Neural cell (in vitro differentiated cells): ENCODE results near the gene KRT9. TPM values are rescaled to one million over a fixed set of nuclear protein-coding genes. Genes with fewer than 3 reads are reported as not detected.

Source experiments
- H2AFZ ChIP-seq: fragments of 200-600, 300-800 bp; sonication (generic), shearing (Covaris generic); 2 replicates; pipeline ENCODE4 v1.6.0; 2014; ENCODE audit warnings: low read depth, mild to moderate bottlenecking, antibody characterized with exemption, low read length, moderate library complexity
- H3F3A ChIP-seq: fragments of 200-600 bp; shearing (Covaris generic); 2 replicates; pipeline ENCODE4 v1.6.1; 2016; ENCODE audit warnings: mild to moderate bottlenecking, moderate library complexity, mixed read lengths, antibody characterized with exemption, low read length; ENCODE audit not compliant: insufficient read depth, poor library complexity, severe bottlenecking
- H3K27ac ChIP-seq: fragments of 200-600, 300-800 bp; sonication (generic), shearing (Covaris generic); 2 replicates; pipeline ENCODE4 v1.5.1; 2014; ENCODE audit warnings: mild to moderate bottlenecking, low read length, moderate library complexity
- H3K27me3 ChIP-seq: fragments of 300-800, 200-600 bp; sonication (generic), shearing (Covaris generic); 2 replicates; pipeline ENCODE4 v1.6.0; 2014; ENCODE audit warnings: mild to moderate bottlenecking, low read depth, low read length, moderate library complexity; ENCODE audit not compliant: insufficient read depth
- H3K36me3 ChIP-seq: fragments of 300-800, 200-600 bp; sonication (generic), shearing (Covaris generic); 2 replicates; pipeline ENCODE4 v1.5.1; 2014; ENCODE audit warnings: mild to moderate bottlenecking, antibody characterized with exemption, low read length, moderate library complexity; ENCODE audit not compliant: insufficient read depth
- H3K4me2 ChIP-seq: fragments of 300-800, 200-600 bp; sonication (generic), shearing (Covaris generic); 2 replicates; pipeline ENCODE4 v1.6.0; 2014; ENCODE audit warnings: mild to moderate bottlenecking, low read length
- H3K4me3 ChIP-seq: fragments of 300-800, 200-600 bp; sonication (generic), shearing (Covaris generic); 2 replicates; pipeline ENCODE4 v1.5.1; 2014; ENCODE audit warnings: mild to moderate bottlenecking, low read length, moderate library complexity
- H3K79me2 ChIP-seq: fragments of 200-600 bp; shearing (Covaris generic); replicated peaks from 2 replicates; pipeline ENCODE4 v1.6.0; 2014; ENCODE audit warnings: mild to moderate bottlenecking, low read length, moderate library complexity; ENCODE audit not compliant: insufficient read depth
- H3K9ac ChIP-seq: fragments of 300-800, 200-600 bp; sonication (generic), shearing (Covaris generic); 2 replicates; pipeline ENCODE4 v1.6.1; 2016; ENCODE audit warnings: mild to moderate bottlenecking, low read length, mixed read lengths
- H3K9me2 ChIP-seq: fragments of 200-600 bp; shearing (Covaris generic); 2 replicates; pipeline ENCODE4 v1.6.1; 2016; ENCODE audit warnings: mild to moderate bottlenecking, low read length, mixed read lengths; ENCODE audit not compliant: insufficient read depth
- H3K9me3 ChIP-seq: fragments of 200-600, 300-800 bp; sonication (generic), shearing (Covaris generic); 2 replicates; pipeline ENCODE4 v1.6.1; 2016; ENCODE audit warnings: mild to moderate bottlenecking, mixed run types, low read length, moderate library complexity, mixed read lengths
- H4K20me1 ChIP-seq: fragments of 200-600 bp; shearing (Covaris generic); 2 replicates; pipeline ENCODE4 v1.6.1; 2016; ENCODE audit warnings: mild to moderate bottlenecking, mixed run types; ENCODE audit not compliant: insufficient read depth
- EP300 ChIP-seq: fragments of 450-650 bp; conservative IDR thresholded peaks from 2 replicates; pipeline ENCODE4 v1.6.1; 2014; ENCODE audit warnings: antibody characterized with exemption, mild to moderate bottlenecking, moderate library complexity; ENCODE audit not compliant: poor library complexity, severe bottlenecking
- EZH2 ChIP-seq: fragments of 200-600, 300-800 bp; shearing (Covaris generic), sonication (generic); IDR thresholded peaks from 2 replicates; pipeline ENCODE4 v1.6.1; 2014; ENCODE audit warnings: antibody characterized with exemption, low read length, borderline replicate concordance, mild to moderate bottlenecking; ENCODE audit not compliant: insufficient read depth, poor library complexity, severe bottlenecking
- MXI1 ChIP-seq: fragments of 450-650 bp; conservative IDR thresholded peaks from 2 replicates; pipeline ENCODE4 v1.6.1; 2014; ENCODE audit warnings: antibody characterized with exemption, mild to moderate bottlenecking; ENCODE audit not compliant: poor library complexity, severe bottlenecking
- POLR2AphosphoS5 ChIP-seq: IDR thresholded peaks from 2 replicates; pipeline ENCODE4 v1.6.1; 2012
- RAD21 ChIP-seq: fragments of 450-650 bp; conservative IDR thresholded peaks from 2 replicates; pipeline ENCODE4 v1.6.1; 2014; ENCODE audit warnings: antibody characterized with exemption, mild to moderate bottlenecking, moderate library complexity
- SMC3 ChIP-seq: fragments of 450-650 bp; conservative IDR thresholded peaks from 2 replicates; pipeline ENCODE4 v1.6.1; 2014; ENCODE audit warnings: antibody characterized with exemption, mild to moderate bottlenecking, moderate library complexity; ENCODE audit not compliant: poor library complexity
- TAF1 ChIP-seq: IDR thresholded peaks from 2 replicates; pipeline ENCODE4 v1.6.1; 2012; ENCODE audit warnings: low read depth
- polyA plus RNA-seq: library from polyadenylated mRNA; depleted of rRNA; stranded (reverse); fragments of >200 nt; gene quantifications from 2 replicates; pipeline ENCODE4 v1.2.3, GENCODE V29; 2014
- TF ChIP-seq, protein P1 (sequence below): fragments of 450-650 bp; IDR thresholded peaks from 2 replicates; pipeline ENCODE4 v1.5.1; 2014; ENCODE audit warnings: antibody characterized with exemption, mild to moderate bottlenecking, moderate library complexity; ENCODE audit not compliant: poor library complexity, severe bottlenecking
- TF ChIP-seq, protein P2 (sequence below): IDR thresholded peaks from 2 replicates; pipeline ENCODE4 v1.6.1; 2012; ENCODE audit warnings: borderline replicate concordance

Gene KRT9
- polyA plus RNA-seq, 1 donor from 2014 or later = not detected

DNA sequence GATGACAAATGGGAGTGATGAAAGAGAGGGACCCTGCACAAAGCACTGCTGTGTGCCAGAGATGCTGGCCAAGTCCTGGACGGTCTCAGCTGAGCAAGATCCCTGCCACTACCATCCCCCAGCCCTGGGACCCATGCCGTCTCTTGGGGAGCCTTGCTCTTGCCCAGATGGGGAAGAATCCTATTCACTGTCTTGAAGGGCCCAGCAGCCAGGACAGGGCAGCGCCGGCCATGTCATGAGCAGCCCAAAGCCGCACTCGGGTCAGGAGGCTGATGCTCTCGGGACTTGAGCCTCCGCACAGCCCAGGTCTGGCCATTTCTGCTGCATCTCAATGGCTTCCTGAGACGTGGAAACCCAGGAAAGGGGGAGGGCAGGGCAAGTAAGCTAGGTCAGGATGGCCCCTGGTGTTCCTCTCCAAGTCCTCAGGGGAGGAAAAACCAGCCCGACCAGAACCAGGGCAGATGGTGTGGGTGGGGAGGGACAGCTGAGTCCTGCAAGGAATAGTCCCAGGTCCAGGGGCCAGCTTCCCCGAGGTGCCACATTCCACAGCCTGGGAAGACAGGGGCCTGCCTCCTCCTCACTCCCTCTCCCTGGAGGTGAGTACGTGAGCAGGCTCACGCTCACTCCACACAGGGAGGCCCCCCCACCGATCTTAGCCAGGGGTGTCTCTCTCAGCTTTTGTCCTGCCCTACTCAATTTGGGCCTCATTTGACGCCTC is 35.9 kb downstream of the KRT9 start:
- Histone ChIP-seq H3K4me2 (no peak overlapping the region), H3K27ac (no peak overlapping the region), H3K4me3 (no peak overlapping the region), H3K79me2 (no peaks in the 10 kb centered on the region), H3F3A (no peaks in the 10 kb centered on the region), H3K36me3 (no peaks in the 10 kb centered on the region), H4K20me1 (no peaks in the 10 kb centered on the region), H3K9ac (no peak overlapping the region), H2AFZ (no peak overlapping the region), H3K9me3 (no peaks in the 10 kb centered on the region), H3K9me2 (no peaks in the 10 kb centered on the region), H3K27me3 (no peaks in the 10 kb centered on the region)
- TF ChIP-seq RAD21 (no peak), EZH2 (no peak), EP300 (no peak), POLR2AphosphoS5 (no peak), MXI1 (no peak), TAF1 (no peak), SMC3 (no peak)
- TF ChIP-seq, protein P1, sequence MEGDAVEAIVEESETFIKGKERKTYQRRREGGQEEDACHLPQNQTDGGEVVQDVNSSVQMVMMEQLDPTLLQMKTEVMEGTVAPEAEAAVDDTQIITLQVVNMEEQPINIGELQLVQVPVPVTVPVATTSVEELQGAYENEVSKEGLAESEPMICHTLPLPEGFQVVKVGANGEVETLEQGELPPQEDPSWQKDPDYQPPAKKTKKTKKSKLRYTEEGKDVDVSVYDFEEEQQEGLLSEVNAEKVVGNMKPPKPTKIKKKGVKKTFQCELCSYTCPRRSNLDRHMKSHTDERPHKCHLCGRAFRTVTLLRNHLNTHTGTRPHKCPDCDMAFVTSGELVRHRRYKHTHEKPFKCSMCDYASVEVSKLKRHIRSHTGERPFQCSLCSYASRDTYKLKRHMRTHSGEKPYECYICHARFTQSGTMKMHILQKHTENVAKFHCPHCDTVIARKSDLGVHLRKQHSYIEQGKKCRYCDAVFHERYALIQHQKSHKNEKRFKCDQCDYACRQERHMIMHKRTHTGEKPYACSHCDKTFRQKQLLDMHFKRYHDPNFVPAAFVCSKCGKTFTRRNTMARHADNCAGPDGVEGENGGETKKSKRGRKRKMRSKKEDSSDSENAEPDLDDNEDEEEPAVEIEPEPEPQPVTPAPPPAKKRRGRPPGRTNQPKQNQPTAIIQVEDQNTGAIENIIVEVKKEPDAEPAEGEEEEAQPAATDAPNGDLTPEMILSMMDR = no peak
- TF ChIP-seq, protein P2, sequence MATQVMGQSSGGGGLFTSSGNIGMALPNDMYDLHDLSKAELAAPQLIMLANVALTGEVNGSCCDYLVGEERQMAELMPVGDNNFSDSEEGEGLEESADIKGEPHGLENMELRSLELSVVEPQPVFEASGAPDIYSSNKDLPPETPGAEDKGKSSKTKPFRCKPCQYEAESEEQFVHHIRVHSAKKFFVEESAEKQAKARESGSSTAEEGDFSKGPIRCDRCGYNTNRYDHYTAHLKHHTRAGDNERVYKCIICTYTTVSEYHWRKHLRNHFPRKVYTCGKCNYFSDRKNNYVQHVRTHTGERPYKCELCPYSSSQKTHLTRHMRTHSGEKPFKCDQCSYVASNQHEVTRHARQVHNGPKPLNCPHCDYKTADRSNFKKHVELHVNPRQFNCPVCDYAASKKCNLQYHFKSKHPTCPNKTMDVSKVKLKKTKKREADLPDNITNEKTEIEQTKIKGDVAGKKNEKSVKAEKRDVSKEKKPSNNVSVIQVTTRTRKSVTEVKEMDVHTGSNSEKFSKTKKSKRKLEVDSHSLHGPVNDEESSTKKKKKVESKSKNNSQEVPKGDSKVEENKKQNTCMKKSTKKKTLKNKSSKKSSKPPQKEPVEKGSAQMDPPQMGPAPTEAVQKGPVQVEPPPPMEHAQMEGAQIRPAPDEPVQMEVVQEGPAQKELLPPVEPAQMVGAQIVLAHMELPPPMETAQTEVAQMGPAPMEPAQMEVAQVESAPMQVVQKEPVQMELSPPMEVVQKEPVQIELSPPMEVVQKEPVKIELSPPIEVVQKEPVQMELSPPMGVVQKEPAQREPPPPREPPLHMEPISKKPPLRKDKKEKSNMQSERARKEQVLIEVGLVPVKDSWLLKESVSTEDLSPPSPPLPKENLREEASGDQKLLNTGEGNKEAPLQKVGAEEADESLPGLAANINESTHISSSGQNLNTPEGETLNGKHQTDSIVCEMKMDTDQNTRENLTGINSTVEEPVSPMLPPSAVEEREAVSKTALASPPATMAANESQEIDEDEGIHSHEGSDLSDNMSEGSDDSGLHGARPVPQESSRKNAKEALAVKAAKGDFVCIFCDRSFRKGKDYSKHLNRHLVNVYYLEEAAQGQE = no peak

DNA sequence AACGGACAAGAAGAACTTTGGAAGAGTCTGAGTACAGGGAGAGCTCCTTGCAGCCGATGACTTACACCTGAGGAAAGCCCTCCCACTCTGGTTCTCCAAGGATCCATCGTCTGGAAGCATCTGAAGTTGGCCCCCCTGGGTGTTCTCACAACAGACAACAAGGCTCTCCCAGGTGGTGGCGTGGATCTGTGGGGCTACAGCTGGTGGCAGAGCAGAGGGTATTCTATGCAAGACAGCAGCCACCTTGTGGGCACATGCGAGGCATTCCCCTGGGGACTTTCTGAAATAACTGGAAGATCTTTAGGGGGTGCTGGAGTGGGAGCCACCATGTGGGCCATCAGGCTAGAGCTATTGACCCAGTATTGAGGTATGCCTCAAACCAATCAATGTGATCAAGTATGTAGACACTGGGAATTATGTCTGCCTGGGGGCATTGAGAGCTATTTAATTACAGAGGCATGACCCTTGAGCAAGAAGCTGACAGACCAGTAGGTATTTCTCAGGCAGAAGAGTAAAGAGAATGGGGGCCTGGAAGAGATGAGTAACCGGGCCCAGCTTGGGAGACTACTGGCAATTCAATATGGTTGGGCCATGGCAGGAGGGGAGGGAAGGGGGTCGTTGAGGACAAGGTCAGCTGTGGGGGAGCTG is 36.8 kb downstream of the KRT9 start:
- H3K9me2 ChIP-seq = no peaks in the 10 kb centered on the region
- no peak overlapping the region for H3K9ac ChIP-seq
- H3F3A ChIP-seq = no peaks in the 10 kb centered on the region
- no peaks in the 10 kb centered on the region for H4K20me1 ChIP-seq
- TF ChIP-seq MXI1 (no peak), POLR2AphosphoS5 (no peak), SMC3 (no peak), RAD21 (no peak), EP300 (no peak), EZH2 (no peak), TAF1 (no peak)
- TF ChIP-seq, protein P2 = no peak
- TF ChIP-seq, protein P1 = no peak
- no peak overlapping the region for H2AFZ ChIP-seq
- no peaks in the 10 kb centered on the region for H3K27me3 ChIP-seq
- H3K27ac ChIP-seq = no peak overlapping the region
- H3K36me3 ChIP-seq = no peaks in the 10 kb centered on the region
- no peak overlapping the region for H3K4me3 ChIP-seq
- H3K79me2 ChIP-seq = no peaks in the 10 kb centered on the region
- H3K9me3 ChIP-seq = no peaks in the 10 kb centered on the region
- H3K4me2 ChIP-seq = no peak overlapping the region
